GM18870 (cell line): Measurements from ENCODE around the gene PSMB10.
"Not testable (repeated sequence)": the region's sequence is repeated elsewhere in the genome, so short reads cannot be mapped to it uniquely, and the experiment has no call there.

Experiments used
- ATAC-seq: cut with Tn5 transposase; IDR thresholded peaks from one replicate; pipeline ENCODE4 v1.9.1; 2021; ENCODE audit warnings: moderate library complexity; ENCODE audit not compliant: unreplicated experiment

The PSMB10 gene

GRCh38 chr16:67943256-67943618 is 6.6 kb upstream of the PSMB10 start:
- ATAC-seq = no peak

DNA sequence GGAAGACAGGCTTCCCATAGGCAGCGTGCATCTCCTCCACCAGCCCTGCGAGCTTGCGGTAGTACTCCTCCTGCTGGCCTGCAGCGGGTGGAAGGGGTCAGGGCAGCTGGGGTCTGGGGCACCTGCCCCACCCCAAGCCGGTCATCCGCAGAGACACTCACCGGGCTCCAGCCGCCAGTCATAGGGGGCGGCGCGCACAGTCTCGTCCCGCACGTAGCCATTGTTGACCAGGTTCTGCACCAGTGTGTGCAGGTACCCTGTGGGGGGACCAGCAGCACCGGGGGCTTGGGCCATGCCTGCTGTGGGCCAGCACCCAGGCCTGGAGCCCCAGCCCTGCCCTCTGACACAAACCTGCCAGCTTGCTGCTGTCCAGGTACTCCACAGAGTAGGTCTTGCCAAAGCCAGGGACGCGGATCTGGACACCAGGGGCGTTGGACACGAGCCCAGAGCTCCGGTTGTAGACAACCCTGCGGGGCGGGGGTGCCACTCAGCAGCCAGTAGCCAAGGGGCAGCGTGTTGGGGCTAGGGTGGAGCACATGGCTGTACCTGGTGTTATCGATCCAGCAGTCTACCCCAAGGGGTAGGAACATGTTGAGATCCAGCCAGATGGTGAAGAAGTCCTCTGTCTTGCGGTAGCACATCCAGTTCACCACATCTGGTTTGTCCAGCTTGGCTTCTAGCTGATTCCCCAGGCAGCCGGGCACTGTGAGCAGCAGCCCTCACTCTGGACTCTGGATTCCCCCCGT is 6.0 kb upstream of the PSMB10 start:
- no peak for ATAC-seq

DNA sequence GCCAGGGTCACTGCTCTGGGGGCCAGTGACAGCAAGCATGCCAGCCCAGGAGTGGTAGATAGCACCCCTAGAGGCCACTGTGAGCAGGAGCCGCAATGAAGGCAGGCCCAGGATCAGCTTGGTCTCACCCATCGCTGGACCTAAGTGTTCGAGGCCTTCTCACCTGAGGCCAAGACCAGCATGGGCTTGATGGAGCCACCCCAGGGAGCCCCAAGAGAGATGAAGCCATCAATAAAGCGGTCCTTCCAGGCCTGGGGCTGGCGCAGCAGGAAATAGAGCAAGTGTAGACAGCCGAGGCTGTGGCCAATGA is 5.5 kb upstream of the PSMB10 start:
- ATAC-seq = no peak

DNA sequence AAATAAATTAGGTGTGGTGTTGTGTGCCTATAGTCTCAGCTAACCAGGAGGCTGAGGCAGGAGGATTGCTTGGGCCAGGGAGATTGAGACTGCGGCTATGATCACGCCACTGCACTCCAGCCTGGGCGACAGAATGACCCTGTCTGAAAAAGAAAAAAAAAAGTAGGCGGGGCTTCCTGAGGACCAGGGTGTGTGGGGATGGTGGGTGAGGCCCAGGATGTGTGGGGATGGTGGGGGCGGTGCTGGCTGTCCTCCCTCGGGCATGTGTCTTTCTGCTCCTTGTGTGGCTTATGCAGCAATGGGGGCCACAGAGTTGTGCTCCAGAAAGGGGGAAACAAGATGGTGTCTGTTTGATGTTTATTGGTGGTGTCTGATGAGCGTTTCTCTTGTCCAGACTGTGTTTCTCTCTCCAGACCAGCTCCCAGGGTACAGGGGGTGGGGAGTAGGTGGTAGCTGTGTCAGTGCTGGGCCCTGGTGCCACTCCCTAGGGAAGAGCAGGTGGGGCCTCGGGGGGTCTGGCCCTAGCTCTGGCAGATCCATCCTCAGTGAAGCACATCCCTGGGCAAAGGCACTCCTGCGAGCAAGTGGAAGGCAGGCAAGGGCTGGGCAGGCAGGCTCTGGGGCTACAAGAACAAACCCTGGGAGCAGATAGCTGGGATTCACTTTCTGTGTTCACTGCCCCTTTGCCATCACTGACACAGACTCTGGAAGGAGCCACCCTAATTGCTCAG is 5.0 kb upstream of the PSMB10 start:
- no peak for ATAC-seq

DNA sequence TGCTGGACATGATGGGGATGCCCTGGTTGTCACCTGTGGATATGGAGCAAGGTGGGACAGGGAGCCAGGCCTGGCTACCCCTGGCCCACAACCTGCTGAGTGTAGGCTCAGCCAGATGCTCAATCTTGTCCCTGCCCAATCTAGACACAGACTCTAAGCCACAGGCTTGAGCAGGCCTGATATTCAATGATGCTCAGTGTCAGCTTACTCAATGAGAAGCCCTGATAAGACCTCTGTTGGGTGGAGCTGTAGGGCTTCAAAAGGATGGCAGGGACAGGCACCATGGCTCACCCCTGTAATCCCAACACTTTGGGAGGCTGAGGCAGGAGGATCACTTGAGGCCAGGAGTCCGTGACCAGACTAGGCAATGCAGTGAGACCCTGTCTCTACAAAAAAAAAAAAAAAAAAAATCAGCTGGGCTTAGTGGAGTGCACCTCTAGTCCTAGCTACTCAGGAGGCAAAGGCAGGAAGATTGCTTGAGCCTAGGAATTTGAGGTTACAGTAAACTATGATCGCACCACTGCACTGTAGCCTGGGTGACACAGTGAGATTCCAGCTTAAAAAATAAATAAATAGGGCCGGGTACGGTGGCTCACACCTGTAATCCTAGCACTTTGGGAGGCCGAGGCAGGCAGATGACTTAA is 3.9 kb upstream of the PSMB10 start:
- no peak for ATAC-seq

DNA sequence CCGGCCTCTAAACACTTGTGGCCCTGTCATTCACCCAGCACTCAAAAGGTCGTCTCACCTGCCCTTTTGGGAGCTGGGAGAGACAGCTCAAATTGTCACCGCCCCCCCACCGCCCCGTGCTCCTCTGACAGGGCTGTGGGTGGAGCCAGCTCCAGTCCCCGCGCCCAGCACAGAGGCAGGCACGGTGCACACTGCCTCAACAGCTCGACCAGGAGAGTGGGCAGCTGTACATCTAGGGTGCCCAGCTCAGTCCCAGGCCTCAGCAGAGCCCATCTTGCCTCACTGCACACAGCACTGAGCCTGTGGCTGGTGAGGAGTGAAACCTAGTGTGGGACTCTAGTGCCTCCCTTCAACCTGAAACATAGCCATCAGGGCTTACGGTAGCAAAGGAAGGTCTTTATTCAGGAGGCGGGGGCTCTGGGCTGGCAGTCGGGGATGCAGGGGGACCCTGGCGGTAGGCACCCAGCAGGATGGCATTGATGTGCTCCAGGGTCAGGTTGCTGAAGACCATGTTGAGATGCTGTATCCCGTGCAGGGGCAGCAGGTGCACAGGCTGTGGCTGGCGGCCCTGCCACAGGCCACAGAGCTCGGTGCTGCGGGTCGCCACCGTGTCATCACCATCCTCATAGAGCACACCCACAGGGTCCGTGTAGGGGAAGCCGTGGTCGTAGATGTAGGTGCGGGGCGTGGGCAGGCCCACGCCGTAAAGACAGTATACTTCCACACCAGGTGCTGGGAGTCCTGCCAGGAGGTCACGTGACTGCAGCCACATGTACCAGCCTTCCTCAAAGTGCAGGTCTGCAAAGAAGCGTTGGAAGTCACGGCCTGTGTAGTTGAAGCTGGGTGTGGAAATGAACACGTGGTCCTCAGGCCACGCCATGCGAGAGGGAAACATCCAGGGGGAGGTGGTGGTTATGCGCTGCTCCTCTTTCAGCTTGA is 3.1 kb upstream of the PSMB10 start:
- ATAC-seq = no peak

DNA sequence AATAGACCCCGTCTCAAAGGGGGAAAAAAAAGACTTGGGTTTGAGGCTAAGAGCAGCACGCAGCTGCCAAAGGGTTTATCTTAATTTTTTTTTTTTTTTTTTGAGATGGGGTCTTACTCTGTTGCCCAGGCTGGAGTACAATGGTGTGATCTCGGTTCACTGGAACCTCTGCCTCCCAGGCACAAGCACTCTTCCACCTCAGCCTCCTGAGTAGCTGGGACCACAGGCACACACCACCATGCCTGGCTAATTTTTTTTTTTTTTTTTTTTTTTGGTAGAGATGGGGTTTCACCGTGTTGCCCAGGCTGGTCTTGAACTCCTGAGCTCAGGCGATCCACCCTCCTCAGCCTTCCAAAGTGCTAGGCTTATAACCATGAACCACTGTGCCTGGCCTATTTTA is 1.1 kb upstream of the PSMB10 start:
- not testable (repeated sequence) for ATAC-seq

- peak; percentile 44 for ATAC-seq
These were observed 393 bp upstream of the PSMB10 start for GRCh38 chr16:67936880-67937605.

DNA sequence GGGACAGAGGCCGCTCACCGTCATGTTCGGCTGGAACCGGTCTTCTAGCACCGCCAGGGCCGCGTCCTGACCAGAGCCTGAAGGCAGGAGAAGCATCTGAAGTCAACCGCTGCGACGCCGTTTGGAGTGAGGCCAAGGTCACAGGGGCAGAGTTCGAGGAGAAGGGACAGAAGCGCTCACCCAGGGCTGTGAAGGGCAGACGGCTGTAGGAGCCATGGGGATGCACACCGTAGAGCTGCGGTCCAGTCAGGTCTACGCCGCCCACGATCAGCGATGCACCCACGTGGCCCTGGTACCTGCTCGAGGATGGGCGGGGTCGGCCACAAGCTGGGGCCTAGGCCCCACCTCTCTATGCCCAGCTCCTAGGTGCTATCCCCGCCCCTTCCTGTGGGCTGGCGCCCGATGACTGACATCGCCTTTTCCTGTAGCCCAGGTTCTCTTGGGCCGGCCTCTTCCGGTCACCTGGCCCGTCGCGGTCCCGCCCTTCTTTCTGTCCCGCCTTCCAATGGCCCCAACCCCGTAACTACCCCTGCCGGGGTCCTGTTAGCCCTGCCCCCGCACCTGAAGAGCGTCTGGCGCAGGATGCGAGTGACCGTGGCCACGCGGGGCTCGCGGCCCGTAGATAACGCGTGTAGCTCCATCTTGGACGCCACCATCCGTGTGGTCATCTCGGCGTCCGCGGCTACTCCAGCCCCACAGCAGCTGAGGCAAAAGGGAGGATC is 1.1 kb downstream of the PSMB10 start:
- ATAC-seq = peak; percentile 89

- no peak for ATAC-seq
These were observed 1.6 kb downstream of the PSMB10 start for GRCh38 chr16:67935101-67935401.

DNA sequence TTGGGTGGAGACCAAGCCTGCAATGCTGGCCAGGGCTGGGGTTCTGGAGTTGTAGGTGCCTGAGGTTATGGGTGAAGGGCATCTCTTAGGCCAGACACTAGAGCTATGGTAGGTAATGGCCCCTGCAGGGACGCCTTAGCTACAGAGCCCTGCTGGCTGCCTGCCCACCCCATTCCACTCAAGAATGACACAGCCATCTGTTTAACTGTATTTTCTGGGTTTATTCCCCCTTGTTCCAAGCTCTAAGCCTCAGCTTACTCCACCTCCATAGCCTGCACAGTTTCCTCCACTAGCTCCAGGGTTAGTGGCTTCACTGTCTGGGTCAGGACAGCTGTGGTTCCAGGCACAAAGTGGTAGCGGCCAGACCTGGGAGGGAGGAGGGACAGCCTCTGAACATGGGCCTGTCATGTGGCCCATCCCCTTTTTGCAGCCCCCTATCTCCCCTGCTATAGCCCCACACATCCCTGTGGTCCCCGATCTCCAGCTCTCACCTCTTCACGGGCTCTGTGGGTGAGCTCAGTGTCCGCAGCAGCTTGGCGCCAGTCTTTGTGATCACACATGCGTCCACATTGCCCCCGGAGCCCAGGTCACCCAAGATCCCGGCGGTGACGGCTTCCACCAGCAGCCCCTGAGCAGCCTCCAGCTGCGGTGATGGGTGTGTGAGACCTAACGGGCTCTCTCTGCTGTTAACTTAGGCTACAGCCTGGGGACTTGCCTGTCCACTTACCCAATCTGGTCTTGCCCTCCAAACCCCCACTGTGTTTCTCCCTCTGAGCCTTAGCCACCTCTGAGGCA is 2.1 kb downstream of the PSMB10 start:
- ATAC-seq = no peak

DNA sequence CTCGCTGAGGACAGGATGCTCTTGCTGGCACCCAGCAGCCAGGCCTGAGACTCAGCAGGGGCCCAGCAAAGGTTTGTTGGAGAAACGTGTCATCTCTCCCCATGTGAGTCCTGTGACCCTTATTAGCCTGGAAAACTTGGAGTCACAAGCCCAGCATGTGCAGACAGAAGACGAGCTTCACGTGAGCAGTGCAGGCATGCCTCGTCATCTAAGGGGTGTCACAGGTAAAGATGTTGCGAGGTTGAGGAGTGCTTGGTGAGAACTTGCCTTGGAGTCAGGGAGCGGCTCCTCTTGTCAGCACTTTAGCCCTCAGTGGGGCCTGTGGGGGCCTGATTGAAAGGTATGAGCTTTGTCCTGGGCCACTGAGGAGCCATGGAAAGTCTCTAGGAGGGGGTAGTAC is 2.8 kb downstream of the PSMB10 start:
- ATAC-seq = no peak

DNA sequence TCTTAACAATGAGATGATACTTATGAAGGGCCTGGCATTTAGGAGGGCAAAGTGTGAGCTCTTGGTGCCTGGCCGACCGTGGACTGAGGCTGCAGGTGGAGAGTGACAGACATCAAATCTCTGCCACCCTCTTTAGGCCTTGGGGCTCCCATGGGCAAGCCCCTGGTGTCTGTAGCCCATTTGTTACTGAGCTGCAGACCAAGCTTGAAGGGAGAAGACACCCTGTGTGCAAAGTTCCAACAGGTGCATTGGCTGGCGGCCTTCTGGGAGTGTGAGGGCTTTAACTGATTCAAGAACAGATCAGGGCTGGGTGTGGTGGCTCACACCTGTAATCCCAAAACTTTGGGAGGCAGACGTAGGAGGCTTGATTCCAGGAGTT is 4.2 kb downstream of the PSMB10 start:
- ATAC-seq = no peak

DNA sequence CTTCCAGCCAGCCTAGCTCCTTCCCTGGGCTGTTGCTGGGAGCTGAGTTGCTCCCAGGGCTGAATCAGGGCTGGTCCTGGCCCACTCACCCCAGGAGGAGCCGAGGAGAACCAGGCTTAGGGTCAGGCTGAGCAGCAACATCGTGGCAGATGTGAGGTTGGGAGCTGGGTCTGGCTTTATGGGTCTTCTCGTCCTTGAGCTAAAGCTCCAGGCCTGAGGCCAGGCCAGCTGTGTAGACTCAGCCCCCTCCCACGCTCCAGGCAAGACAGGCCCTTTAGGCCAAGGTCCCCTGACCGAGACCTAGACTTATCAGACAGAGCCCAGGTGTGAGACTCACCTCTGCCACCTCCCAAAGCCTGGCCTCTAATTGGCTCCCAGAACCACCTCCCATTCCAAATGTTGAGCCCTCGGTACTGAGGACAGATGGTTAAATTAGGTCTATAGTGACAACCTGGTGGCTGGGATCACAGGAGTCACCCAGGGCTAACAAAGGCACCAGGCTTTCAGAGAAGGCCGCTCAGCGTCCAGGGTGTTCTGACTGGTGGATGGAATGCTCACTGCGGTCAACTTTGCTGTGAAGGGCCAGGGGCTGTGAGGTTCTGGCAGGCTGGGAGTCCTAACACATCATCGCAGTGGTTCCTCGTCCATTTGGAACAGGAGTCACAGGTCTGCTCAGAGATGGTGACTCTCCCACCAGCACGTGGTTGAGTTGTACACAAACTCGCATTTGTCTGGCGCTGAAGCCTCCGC is 4.8 kb downstream of the PSMB10 start, which contains the start of gene CTRL:
CTRL (minus strand) TSS at position 151 of the 750 bp plus-strand sequence; CDS start at position 141, 10 bp downstream.
- no peak for ATAC-seq

GRCh38 chr16:67930678-67931211 is 5.9 kb downstream of the PSMB10 start:
- no peak for ATAC-seq

DNA sequence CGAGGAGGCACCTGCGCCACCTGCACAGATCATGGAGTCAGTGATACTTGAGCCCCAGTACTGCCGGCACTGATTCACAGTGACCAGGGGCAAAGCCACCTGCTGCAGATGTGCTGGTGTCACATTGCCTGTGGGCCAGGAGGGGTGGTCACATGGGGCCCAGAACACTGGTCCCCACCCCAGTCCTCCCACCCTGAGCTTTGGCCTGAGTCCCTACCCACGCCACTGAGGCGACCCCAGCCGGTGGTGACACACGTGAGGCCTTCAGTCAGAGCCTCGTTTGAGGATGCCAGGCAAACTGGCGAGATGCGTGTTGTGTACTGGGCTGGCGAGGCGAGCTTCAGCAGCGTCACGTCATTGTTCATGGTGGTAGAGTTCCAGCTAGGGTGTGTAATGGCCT is 6.5 kb downstream of the PSMB10 start:
- no peak for ATAC-seq

GRCh38 chr16:67928561-67929364 is 7.9 kb downstream of the PSMB10 start:
- no peak for ATAC-seq
